Measurements from ENCODE around the gene ARRDC5. TPM values are rescaled to one million over a fixed set of nuclear protein-coding genes. Genes with fewer than 3 reads are reported as not detected.
"Not testable (repeated sequence)": the region's sequence is repeated elsewhere in the genome, so short reads cannot be mapped to it uniquely, and the experiment has no call there.

The ARRDC5 gene
- total and polyA plus RNA-seq, 4 donors = 0.39 to 0.64 (median 0.53) TPM

DNA sequence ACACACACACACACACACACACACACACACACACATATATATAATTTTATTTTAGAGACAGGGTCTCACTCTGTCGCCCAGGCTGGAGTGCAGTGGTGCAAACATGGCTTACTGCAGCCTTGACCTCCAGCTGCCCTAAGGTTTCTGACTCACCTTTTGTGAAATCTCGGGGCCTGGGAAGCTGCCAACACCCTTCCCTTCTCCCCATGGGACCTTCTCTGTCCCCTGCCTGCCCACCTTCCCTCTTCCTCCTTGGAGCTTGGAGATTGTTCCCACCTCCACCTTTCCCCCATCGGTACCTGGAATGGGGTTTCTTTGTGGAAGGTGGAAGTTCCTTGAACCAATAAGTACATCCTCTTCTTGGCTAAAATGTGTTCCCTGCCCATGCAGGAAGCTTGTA, 6.3 kb downstream of the ARRDC5 start:
- Histone ChIP-seq H3K4me3 (no peak overlapping the region), H3K36me3 (ENCODE audit: control insufficient read depth in 4 of 4, insufficient read depth in 4 of 4, low read length in 4 of 4) (no peaks in the 10 kb centered on the region), H3K9ac (ENCODE audit: insufficient read depth in 1 of 2, low read length in 2 of 2) (no peak overlapping the region), H3K27me3 (ENCODE audit: control insufficient read depth in 3 of 3, insufficient read depth in 3 of 3, low read length in 2 of 3) (no peaks in the 10 kb centered on the region), H3K9me3 (ENCODE audit: control insufficient read depth in 4 of 4, insufficient read depth in 3 of 4, low read length in 3 of 4) (no peaks in the 10 kb centered on the region), H3K4me1 (ENCODE audit: control insufficient read depth in 5 of 5, insufficient read depth in 5 of 5, low read length in 5 of 5) (peaks cover 0 to 3% (median 0%) of the 10 kb centered on the region in 5 donors), H3K27ac (ENCODE audit: low read depth in 1 of 2, low read length in 1 of 2) (no peak overlapping the region)
- TF ChIP-seq, protein P1, sequence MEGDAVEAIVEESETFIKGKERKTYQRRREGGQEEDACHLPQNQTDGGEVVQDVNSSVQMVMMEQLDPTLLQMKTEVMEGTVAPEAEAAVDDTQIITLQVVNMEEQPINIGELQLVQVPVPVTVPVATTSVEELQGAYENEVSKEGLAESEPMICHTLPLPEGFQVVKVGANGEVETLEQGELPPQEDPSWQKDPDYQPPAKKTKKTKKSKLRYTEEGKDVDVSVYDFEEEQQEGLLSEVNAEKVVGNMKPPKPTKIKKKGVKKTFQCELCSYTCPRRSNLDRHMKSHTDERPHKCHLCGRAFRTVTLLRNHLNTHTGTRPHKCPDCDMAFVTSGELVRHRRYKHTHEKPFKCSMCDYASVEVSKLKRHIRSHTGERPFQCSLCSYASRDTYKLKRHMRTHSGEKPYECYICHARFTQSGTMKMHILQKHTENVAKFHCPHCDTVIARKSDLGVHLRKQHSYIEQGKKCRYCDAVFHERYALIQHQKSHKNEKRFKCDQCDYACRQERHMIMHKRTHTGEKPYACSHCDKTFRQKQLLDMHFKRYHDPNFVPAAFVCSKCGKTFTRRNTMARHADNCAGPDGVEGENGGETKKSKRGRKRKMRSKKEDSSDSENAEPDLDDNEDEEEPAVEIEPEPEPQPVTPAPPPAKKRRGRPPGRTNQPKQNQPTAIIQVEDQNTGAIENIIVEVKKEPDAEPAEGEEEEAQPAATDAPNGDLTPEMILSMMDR (IDR thresholded peaks at IDR 0.05; ENCODE audit: control extremely low read depth, extremely low read depth) = no peak
- no peak for ATAC-seq (ENCODE audit: insufficient read depth, low FRiP score)
- 47 to 57% methylated on average over 3 of the region's 3 CpGs for WGBS, 2 donors
- no peak for DNase-seq

DNA sequence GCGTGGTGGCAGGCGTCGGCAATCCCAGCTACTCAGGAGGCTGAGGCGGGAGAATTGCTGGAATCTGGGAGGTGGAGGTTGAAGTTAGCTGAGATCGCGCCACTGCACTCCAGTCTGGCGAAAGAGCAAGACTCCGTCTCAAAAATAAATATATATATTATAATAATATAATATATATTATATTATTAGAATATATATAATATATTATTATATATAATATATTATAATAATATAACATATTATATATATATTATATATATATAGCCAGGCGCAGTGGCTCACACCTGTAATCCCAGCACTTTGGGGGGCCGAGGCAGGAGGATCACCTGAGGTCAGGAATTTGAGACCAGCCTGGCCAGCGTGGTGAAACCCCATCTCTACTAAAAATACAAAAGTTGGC, 9.7 kb downstream of the ARRDC5 start:
- H3K27ac ChIP-seq (ENCODE audit: low read depth in 1 of 2, low read length in 1 of 2); H3K9ac ChIP-seq (ENCODE audit: insufficient read depth in 1 of 2, low read length in 2 of 2); ATAC-seq (ENCODE audit: insufficient read depth, low FRiP score); H3K4me3 ChIP-seq; H3K36me3 ChIP-seq (ENCODE audit: control insufficient read depth in 4 of 4, insufficient read depth in 4 of 4, low read length in 4 of 4); H3K4me1 ChIP-seq (ENCODE audit: control insufficient read depth in 5 of 5, insufficient read depth in 5 of 5, low read length in 5 of 5); H3K9me3 ChIP-seq (ENCODE audit: control insufficient read depth in 4 of 4, insufficient read depth in 3 of 4, low read length in 3 of 4); DNase-seq; H3K27me3 ChIP-seq (ENCODE audit: control insufficient read depth in 3 of 3, insufficient read depth in 3 of 3, low read length in 2 of 3): not testable (repeated sequence)
- WGBS, 2 donors = 96% methylated on average over 11 of the region's 11 CpGs

DNA sequence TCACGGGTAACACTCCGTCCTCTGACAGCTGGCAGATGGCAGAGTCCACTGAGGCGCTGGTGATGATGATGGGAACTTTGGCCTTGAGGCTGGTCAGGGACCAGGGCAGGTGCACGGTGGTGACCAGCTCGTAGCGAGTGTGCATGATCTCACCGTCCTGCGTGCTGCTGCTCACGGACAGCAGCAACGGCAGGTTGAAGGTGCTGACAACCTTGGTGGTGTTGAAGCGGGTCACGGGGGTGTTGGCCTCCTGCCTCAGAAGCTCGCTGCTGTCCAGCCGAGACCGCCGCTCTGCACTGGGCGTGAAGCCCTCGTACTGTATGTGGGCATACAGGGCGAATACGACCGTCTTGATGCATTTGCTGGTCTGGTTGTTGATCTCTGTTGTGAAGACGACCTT, 11.6 kb downstream of the ARRDC5 start:
- Histone ChIP-seq H3K27ac (ENCODE audit: low read depth in 1 of 2, low read length in 1 of 2) (no peak overlapping the region), H3K4me3 (no peak overlapping the region), H3K9me3 (ENCODE audit: control insufficient read depth in 4 of 4, insufficient read depth in 3 of 4, low read length in 3 of 4) (no peaks in the 10 kb centered on the region), H3K9ac (ENCODE audit: insufficient read depth in 1 of 2, low read length in 2 of 2) (no peak overlapping the region), H3K27me3 (ENCODE audit: control insufficient read depth in 3 of 3, insufficient read depth in 3 of 3, low read length in 2 of 3) (no peaks in the 10 kb centered on the region), H3K4me1 (ENCODE audit: control insufficient read depth in 5 of 5, insufficient read depth in 5 of 5, low read length in 5 of 5) (peaks cover 0 to 3% (median 0%) of the 10 kb centered on the region in 5 donors), H3K36me3 (ENCODE audit: control insufficient read depth in 4 of 4, insufficient read depth in 4 of 4, low read length in 4 of 4) (no peaks in the 10 kb centered on the region)
- ATAC-seq (ENCODE audit: insufficient read depth, low FRiP score) = no peak
- 91 to 95% methylated on average over 22 of the region's 22 CpGs for WGBS, 2 donors
- TF ChIP-seq, protein P1 (IDR thresholded peaks at IDR 0.05; ENCODE audit: control extremely low read depth, extremely low read depth) = no peak
- DNase-seq = no peak

DNA sequence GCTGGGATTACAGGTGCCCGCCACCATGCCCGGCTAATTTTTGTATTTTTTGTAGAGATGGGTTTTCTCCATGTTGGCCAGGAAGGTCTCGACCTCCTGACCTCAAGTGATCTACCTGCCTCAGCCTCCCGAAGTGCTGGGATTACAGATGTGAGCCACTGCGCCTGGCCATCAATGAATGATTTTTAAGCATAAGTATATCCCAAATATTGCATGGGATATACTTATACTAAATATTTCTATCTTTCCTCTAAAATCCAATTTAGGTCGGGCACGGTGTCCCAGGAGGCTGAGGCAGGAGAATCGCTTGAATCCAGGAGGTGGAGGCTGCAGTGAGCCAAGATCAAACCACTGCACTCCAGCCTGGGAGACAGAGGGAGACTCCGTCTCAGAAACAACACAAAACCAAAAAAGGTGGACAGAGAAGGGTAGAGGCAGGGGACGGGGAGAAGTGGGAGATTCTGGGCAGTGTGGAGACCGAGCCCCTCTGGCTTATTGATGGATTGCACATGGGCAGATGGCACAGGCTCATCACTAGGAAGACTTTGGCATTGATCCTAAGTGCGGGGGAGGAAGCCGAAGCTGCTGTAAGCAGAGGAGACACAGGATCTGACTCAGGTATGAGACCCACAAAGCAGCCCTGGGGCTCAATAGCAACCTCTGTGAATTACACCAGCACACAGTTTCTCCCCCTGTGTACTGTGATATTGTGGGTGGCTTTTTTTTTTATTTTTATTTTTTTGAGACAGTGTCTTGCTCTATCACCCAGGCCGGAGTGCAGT, 13.5 kb downstream of the ARRDC5 start:
- no peaks in the 10 kb centered on the region for H3K4me1 ChIP-seq (ENCODE audit: control insufficient read depth in 5 of 5, insufficient read depth in 5 of 5, low read length in 5 of 5)
- no peak for ATAC-seq (ENCODE audit: insufficient read depth, low FRiP score)
- no peak for DNase-seq
- no peaks in the 10 kb centered on the region for H3K36me3 ChIP-seq (ENCODE audit: control insufficient read depth in 4 of 4, insufficient read depth in 4 of 4, low read length in 4 of 4)
- 92 to 96% methylated on average over 14 of the region's 14 CpGs for WGBS, 2 donors
- no peak overlapping the region for H3K4me3 ChIP-seq
- H3K27ac ChIP-seq (ENCODE audit: low read depth in 1 of 2, low read length in 1 of 2) = no peak overlapping the region
- H3K27me3 ChIP-seq (ENCODE audit: control insufficient read depth in 3 of 3, insufficient read depth in 3 of 3, low read length in 2 of 3) = no peaks in the 10 kb centered on the region
- TF ChIP-seq, protein P1 (IDR thresholded peaks at IDR 0.05; ENCODE audit: control extremely low read depth, extremely low read depth) = no peak
- H3K9me3 ChIP-seq (ENCODE audit: control insufficient read depth in 4 of 4, insufficient read depth in 3 of 4, low read length in 3 of 4) = no peaks in the 10 kb centered on the region
- no peak overlapping the region for H3K9ac ChIP-seq (ENCODE audit: insufficient read depth in 1 of 2, low read length in 2 of 2)

DNA sequence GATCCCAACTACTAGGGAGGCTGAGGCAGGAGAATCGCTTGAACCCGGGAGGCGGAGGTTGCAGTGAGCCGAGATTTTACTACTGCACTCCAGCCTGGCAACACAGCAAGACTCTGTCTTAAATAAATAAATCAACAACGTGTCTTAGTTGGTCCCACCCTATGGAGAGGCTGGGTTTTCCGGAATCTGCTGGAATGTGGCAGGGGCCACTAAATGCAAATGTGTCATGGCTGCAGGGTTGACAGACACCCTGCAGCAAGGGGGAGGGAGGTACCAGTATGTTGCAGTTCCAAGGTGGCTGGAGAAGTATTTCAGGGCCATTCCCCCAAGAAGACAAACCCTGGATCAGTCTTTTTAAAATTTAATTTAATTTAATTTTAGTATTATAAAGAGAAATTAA, 14.9 kb downstream of the ARRDC5 start:
- H3K9ac ChIP-seq (ENCODE audit: insufficient read depth in 1 of 2, low read length in 2 of 2); DNase-seq; H3K4me1 ChIP-seq (ENCODE audit: control insufficient read depth in 5 of 5, insufficient read depth in 5 of 5, low read length in 5 of 5); H3K27ac ChIP-seq (ENCODE audit: low read depth in 1 of 2, low read length in 1 of 2); H3K4me3 ChIP-seq; H3K36me3 ChIP-seq (ENCODE audit: control insufficient read depth in 4 of 4, insufficient read depth in 4 of 4, low read length in 4 of 4); ATAC-seq (ENCODE audit: insufficient read depth, low FRiP score); H3K9me3 ChIP-seq (ENCODE audit: control insufficient read depth in 4 of 4, insufficient read depth in 3 of 4, low read length in 3 of 4); H3K27me3 ChIP-seq (ENCODE audit: control insufficient read depth in 3 of 3, insufficient read depth in 3 of 3, low read length in 2 of 3): not testable (repeated sequence)
- 63 to 89% methylated on average over 6 of the region's 6 CpGs for WGBS, 2 donors

DNA sequence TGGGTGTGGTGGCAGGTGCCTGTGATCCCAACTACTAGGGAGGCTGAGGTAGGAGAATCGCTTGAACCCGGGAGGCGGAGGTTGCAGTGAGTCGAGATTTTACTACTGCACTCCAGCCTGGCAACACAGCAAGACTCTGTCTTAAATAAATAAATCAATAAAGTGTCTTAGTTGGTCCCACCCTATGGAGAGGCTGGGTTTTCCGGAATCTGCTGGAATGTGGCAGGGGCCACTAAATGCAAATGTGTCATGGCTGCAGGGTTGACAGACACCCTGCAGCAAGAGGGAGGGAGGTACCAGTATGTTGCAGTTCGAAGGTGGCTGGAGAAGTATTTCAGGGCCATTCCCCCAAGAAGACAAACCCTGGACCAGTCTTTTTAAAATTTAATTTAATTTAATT, 17.7 kb downstream of the ARRDC5 start:
- not testable (repeated sequence) for H3K4me1 ChIP-seq (ENCODE audit: control insufficient read depth in 5 of 5, insufficient read depth in 5 of 5, low read length in 5 of 5); H3K27ac ChIP-seq (ENCODE audit: low read depth in 1 of 2, low read length in 1 of 2); H3K4me3 ChIP-seq; H3K9ac ChIP-seq (ENCODE audit: insufficient read depth in 1 of 2, low read length in 2 of 2); DNase-seq; ATAC-seq (ENCODE audit: insufficient read depth, low FRiP score); H3K9me3 ChIP-seq (ENCODE audit: control insufficient read depth in 4 of 4, insufficient read depth in 3 of 4, low read length in 3 of 4); H3K27me3 ChIP-seq (ENCODE audit: control insufficient read depth in 3 of 3, insufficient read depth in 3 of 3, low read length in 2 of 3); H3K36me3 ChIP-seq (ENCODE audit: control insufficient read depth in 4 of 4, insufficient read depth in 4 of 4, low read length in 4 of 4)
- 93 to 100% methylated on average over 2 to 4 of the region's 6 CpGs for WGBS, 2 donors
